Esophagus muscularis mucosa (tissue), 4 donors: ENCODE results near the gene LOXL4. TPM values are rescaled to one million over a fixed set of nuclear protein-coding genes. Genes with fewer than 3 reads are reported as not detected.

Experiments
- DNase-seq: peaks from one replicate; pipeline ENCODE4 v3.0.0-alpha.2; 2017; ENCODE audit errors: extremely low spot score
- H3K27ac ChIP-seq, 4 donors: fragments of 200-600 bp; sonication (generic); replicated peaks in 1 of 4; 1 replicate in 3 of 4; 2 replicates in 1 of 4; pipeline ENCODE4 v1.5.1; 2016 to 2019; ENCODE audit warnings: mild to moderate bottlenecking in 1 of 4
- H3K27me3 ChIP-seq, 4 donors: fragments of 200-600 bp; sonication (generic); one replicate each; pipeline versions ENCODE4 v1.5.1 to v1.6.0; 2016 to 2019
- H3K36me3 ChIP-seq, 4 donors: fragments of 200-600 bp; sonication (generic); one replicate each; pipeline ENCODE4 v1.5.1; 2016 to 2019
- H3K4me1 ChIP-seq, 4 donors: fragments of 200-600 bp; sonication (generic); one replicate each; pipeline ENCODE4 v1.5.1; 2016 to 2019
- H3K4me3 ChIP-seq, 4 donors: fragments of 200-600 bp; sonication (generic); 1 replicate in 2 of 4; 2 replicates in 2 of 4; pipeline ENCODE4 v1.5.1; 2016 to 2019; ENCODE audit warnings: mild to moderate bottlenecking in 4 of 4, moderate library complexity in 1 of 4
- H3K9me3 ChIP-seq, 4 donors: fragments of 200-600 bp; sonication (generic); 1 replicate in 3 of 4; 2 replicates in 1 of 4; pipeline ENCODE4 v1.5.1; 2016 to 2019
- EP300 ChIP-seq: sonication (generic); formaldehyde crosslinking; IDR thresholded peaks from one replicate; pipeline ENCODE4 v1.6.1; 2017; ENCODE audit warnings: antibody characterized with exemption
- POLR2A ChIP-seq: fragments of 450-650 bp; IDR thresholded peaks from one replicate; pipeline ENCODE4 v1.6.1; 2017; ENCODE audit warnings: antibody characterized with exemption, moderate library complexity, mild to moderate bottlenecking, low read depth
- POLR2AphosphoS5 ChIP-seq, 2 donors: sonication (generic); formaldehyde crosslinking; IDR thresholded peaks; one replicate each; pipeline ENCODE4 v1.6.1; 2017; ENCODE audit warnings: antibody characterized with exemption in 2 of 2
- WGBS: methylation state at CpG from one replicate; pipeline ENCODE4 v1.1.5; 2018; 5-methylcytosine and 5-hydroxymethylcytosine counted together
- intact Hi-C: fragments of 100-400 bp; cut with DNase I; formaldehyde crosslinking; loops from one replicate; pipeline ENCODE4 v1.15.1; 2023
- total RNA-seq, 4 donors: library from RNA; depleted of rRNA; stranded (reverse); fragments of >200 nt; gene quantifications; one replicate each; pipeline versions ENCODE4 v1.1.0 to v1.2.1, GENCODE V29; 2016
- TF ChIP-seq, protein P1 (sequence below), 3 experiments: fragments of 200-600 bp in 2 of 3; fragments of 450-650 bp in 1 of 3; sonication (generic) in 2 of 3; IDR thresholded peaks; one replicate each; pipeline ENCODE4 v1.5.1; 2017 to 2019; ENCODE audit warnings: antibody characterized with exemption in 3 of 3, mild to moderate bottlenecking in 2 of 3, moderate library complexity in 1 of 3

The LOXL4 gene
- total RNA-seq, 4 donors from 2014 or later, result 9.4 to 19.4 (median 12.6) TPM

DNA sequence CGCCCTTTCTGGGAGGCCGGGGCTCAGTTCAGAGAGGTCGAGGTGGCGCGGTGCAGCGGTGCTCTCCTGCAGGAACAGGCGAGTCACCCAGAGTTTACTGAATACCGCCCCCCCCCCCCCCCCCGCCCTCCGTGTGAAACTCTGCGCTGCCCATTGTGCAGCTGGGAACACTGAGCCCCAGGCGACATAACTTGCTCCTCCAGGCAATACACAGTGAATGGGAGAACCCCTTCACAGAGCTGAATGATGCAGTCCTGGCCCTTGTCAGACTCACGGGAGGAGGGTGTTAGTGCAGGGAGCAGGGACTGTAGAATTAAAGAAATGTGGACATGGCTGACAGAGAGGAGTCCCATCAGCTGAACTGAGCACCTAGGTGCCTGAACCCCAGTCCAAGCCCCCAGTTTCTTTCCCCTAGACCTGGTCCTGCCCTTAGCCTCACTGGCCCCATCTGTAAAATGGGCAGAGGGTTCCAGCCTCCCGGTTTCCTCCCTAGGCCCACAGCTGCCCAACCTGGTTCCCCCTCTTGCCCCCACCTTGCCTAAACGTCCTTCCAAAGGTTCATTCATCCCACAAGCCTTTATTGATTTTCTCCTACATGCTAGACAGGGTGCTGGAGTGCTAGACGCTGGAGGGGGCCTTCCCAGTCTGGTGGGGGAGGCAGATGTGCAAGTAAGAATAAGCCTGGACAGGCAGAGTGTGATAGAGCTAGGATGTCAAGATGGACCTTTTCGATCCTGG lies 869 bp upstream of the LOXL4 start:
- Histone ChIP-seq H3K27me3 (no peaks in the 10 kb centered on the region), H3K9me3 (no peaks in the 10 kb centered on the region), H3K27ac (peak overlapping the region; percentile 89 to 90 (median 89)), H3K36me3 (no peaks in the 10 kb centered on the region), H3K4me1 (peaks cover 22 to 56% (median 49%) of the 10 kb centered on the region in 4 donors), H3K4me3 (peak overlapping the region; percentile 61 to 69 (median 62))
- TF ChIP-seq, protein P1, sequence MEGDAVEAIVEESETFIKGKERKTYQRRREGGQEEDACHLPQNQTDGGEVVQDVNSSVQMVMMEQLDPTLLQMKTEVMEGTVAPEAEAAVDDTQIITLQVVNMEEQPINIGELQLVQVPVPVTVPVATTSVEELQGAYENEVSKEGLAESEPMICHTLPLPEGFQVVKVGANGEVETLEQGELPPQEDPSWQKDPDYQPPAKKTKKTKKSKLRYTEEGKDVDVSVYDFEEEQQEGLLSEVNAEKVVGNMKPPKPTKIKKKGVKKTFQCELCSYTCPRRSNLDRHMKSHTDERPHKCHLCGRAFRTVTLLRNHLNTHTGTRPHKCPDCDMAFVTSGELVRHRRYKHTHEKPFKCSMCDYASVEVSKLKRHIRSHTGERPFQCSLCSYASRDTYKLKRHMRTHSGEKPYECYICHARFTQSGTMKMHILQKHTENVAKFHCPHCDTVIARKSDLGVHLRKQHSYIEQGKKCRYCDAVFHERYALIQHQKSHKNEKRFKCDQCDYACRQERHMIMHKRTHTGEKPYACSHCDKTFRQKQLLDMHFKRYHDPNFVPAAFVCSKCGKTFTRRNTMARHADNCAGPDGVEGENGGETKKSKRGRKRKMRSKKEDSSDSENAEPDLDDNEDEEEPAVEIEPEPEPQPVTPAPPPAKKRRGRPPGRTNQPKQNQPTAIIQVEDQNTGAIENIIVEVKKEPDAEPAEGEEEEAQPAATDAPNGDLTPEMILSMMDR (IDR thresholded peaks at IDR 0.05), result no peak
- TF ChIP-seq POLR2AphosphoS5 (IDR thresholded peaks at IDR 0.05) (no peak), EP300 (no peak)
- DNase-seq, result no peak
- intact Hi-C loops, result no loop called here
- 15% methylated on average over 9 of the region's 17 CpGs for WGBS

DNA sequence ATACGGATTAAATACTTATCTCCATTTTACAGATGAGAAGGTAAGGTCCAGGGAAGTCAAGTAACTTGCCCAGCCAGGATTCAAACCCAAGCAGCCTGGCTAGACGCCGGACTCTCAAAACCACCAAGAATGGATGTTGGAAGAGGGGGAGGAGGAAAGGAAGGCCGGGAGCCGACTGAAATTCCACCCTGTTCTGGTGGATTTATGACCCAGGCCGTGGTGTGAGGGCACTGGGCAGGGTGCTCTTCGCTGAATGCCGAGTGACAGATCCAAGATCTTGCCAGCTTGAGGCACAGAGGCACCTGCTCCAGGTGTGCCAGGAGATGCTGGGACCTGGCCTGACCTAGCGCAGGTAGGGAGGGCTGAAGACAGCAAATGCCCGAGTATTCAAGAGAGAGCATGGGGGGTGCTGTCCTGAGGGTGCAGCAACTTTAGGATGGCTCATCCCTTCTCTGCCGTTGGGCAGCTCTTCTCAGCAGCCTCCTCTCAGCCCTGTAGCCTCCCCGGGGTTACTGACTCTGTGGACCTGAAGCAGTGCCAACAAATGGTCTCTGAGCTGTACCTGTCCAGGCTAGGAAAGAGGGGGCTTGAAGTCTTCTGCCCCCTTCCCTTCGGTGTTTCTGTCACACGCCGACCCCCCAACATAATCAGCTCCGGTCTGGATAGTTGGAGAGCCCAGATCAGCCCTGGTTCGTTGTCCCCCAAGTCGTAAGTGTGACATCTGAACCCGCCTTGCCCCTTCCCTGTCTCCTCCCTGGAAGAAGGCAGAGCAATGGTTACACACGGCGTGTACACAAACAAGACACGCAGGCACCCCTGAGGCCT lies 713 bp downstream of the LOXL4 start:
- peak overlapping the region; percentile 61 to 69 (median 62) for H3K4me3 ChIP-seq
- H3K27ac ChIP-seq, result peak overlapping the region; percentile 89 to 90 (median 89)
- intact Hi-C loops, result no loop called here
- H3K9me3 ChIP-seq, result no peaks in the 10 kb centered on the region
- WGBS, result 73% methylated on average over 21 of the region's 22 CpGs
- no peak for DNase-seq
- H3K36me3 ChIP-seq, result no peaks in the 10 kb centered on the region
- TF ChIP-seq EP300 (no peak), POLR2AphosphoS5 (IDR thresholded peaks at IDR 0.05) (no peak), POLR2A (no peak)
- TF ChIP-seq, protein P1 (IDR thresholded peaks at IDR 0.05), result no peak
- no peaks in the 10 kb centered on the region for H3K27me3 ChIP-seq
- H3K4me1 ChIP-seq, result peaks cover 22 to 61% (median 50%) of the 10 kb centered on the region in 4 donors

DNA sequence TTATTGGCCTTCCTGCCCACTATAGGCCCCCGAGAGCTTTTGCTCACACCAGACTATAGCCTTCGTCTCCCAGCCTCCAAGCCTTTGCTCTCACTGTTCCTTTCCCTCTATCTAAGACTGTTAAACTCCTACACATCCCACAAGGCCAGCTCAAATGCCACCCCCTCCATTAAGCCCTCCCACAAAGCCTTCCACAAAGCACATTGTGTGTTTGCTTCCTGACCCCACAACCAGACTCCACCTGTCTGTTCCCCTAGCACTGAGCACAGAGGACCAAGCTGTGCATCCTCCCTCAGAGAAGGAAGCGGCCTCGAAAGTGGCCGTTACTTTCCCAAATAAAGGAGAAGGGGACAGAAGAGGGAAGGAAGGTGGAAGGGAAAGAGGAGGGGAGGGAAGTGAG lies 1.3 kb downstream of the LOXL4 start:
- intact Hi-C loops, result no loop called here
- H3K36me3 ChIP-seq, result peaks cover 0 to 3% (median 0%) of the 10 kb centered on the region in 4 donors
- no peak overlapping the region for H3K4me3 ChIP-seq
- TF ChIP-seq POLR2A (no peak), EP300 (no peak), POLR2AphosphoS5 (IDR thresholded peaks at IDR 0.05) (no peak)
- TF ChIP-seq, protein P1 (IDR thresholded peaks at IDR 0.05), result no peak
- H3K27ac ChIP-seq, result peak overlapping the region; percentile 89 to 90 (median 89)
- H3K9me3 ChIP-seq, result no peaks in the 10 kb centered on the region
- 93% methylated on average over 5 of the region's 5 CpGs for WGBS
- DNase-seq, result no peak
- H3K4me1 ChIP-seq, result peaks cover 22 to 61% (median 50%) of the 10 kb centered on the region in 4 donors
- H3K27me3 ChIP-seq, result no peaks in the 10 kb centered on the region

DNA sequence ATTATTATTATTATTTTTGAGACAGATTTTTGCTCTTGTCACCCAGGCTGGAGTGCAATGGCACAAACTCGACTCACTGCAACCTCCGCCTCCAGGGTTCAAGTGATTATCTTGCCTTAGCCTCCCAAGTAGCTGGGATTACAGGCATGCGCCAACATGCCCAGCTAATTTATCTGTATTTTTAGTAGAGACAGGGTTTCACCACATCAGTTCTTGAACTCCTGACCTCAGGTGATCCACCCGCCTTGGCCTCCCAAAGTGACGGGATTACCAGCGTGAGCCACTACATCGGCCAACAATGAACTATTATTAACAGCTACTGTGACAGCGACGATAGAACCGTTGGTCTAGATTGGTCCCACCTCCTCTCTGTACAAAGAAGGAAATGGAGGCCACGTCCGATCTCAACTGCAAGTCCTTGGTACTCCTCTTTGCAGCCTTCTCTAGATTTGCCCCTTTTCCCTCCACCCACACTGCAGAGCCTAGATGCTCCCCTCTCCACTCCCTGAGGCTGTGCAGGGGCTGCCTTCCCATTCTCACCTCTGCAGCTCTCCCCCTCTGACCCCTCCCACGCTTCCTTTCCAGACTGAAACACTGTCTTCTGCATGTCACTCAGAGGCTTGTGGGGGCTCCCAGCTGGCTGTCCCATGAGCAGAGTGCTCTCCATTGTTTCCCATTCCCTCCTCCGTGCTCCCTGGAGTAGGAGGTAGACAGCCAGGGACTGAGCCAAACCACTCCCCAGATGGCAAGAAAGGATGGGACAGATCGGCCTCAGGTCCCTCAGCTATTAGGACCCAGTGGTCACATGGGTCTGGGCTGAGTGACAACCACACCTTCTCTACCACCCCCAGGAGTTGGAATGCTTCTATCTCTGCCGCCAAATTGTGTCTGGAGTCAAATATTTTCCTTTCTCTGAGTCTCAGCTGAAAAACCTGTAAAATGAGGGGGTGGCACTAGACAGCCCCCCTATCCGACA lies 2.3 kb downstream of the LOXL4 start:
- no peak for DNase-seq
- Histone ChIP-seq H3K9me3 (no peaks in the 10 kb centered on the region), H3K4me1 (peaks cover 22 to 58% (median 51%) of the 10 kb centered on the region in 4 donors), H3K36me3 (peaks cover 0 to 4% (median 2%) of the 10 kb centered on the region in 4 donors), H3K4me3 (no peak overlapping the region), H3K27ac (peak overlapping the region in 3 of 4 donors; percentile 89 to 90 (median 89)), H3K27me3 (no peaks in the 10 kb centered on the region)
- TF ChIP-seq EP300, result no peak
- TF ChIP-seq, protein P1 (IDR thresholded peaks at IDR 0.05), result no peak
- TF ChIP-seq POLR2A, result no peak
- no peak for TF ChIP-seq POLR2AphosphoS5 (IDR thresholded peaks at IDR 0.05)
- 78% methylated on average over 17 of the region's 17 CpGs for WGBS
- intact Hi-C loops, result no loop called here
